Thoracic aorta (tissue), 2 donors: ENCODE measurements around the gene DPP7. TPM values are rescaled to one million over a fixed set of nuclear protein-coding genes. Genes with fewer than 3 reads are reported as not detected.

Experiments used
- ATAC-seq: fragments of 150-250 bp; one replicate; pipeline ENCODE4 v1.8.0; 2017; ENCODE audit warnings: low read depth; ENCODE audit not compliant: insufficient number of reproducible peaks, low FRiP score
- DNase-seq: peaks from one replicate; pipeline ENCODE4 v3.0.0-alpha.2; 2020; ENCODE audit warnings: low spot score
- H3K27ac ChIP-seq, 2 donors: fragments of 200-600 bp; sonication (generic); 1 replicate in 1 of 2; 2 replicates in 1 of 2; pipeline ENCODE4 v1.5.1; 2016; ENCODE audit warnings: mild to moderate bottlenecking in 2 of 2, moderate library complexity in 2 of 2
- H3K27me3 ChIP-seq: fragments of 200-600 bp; sonication (generic); replicated peaks from 2 replicates; pipeline ENCODE4 v1.6.0; 2016; ENCODE audit warnings: mild to moderate bottlenecking; ENCODE audit not compliant: insufficient read depth
- H3K36me3 ChIP-seq: fragments of 200-600 bp; sonication (generic); one replicate; pipeline ENCODE4 v1.5.1; 2016
- H3K4me1 ChIP-seq, 2 donors: fragments of 200-600 bp; sonication (generic); 1 replicate in 1 of 2; 2 replicates in 1 of 2; pipeline versions ENCODE4 v1.5.1 to v1.6.0; 2016; ENCODE audit warnings: low read depth in 2 of 2, mild to moderate bottlenecking in 1 of 2; ENCODE audit not compliant: control insufficient read depth in 1 of 2
- H3K4me3 ChIP-seq: fragments of 200-600 bp; sonication (generic); 2 replicates; pipeline ENCODE4 v1.5.1; 2016; ENCODE audit warnings: mild to moderate bottlenecking
- H3K9me3 ChIP-seq: fragments of 200-600 bp; sonication (generic); 2 replicates; pipeline ENCODE4 v1.5.1; 2016
- CTCF ChIP-seq: fragments of 200-600 bp; sonication (generic); IDR thresholded peaks from one replicate; pipeline ENCODE4 v1.5.1; 2019; ENCODE audit warnings: antibody characterized with exemption
- total RNA-seq, 2 donors: library from RNA; depleted of rRNA; stranded (reverse); fragments of >200 nt; gene quantifications; one replicate each; pipeline versions ENCODE4 v1.1.0 to v1.2.3, GENCODE V29; 2016

Gene DPP7
- total RNA-seq, 2 donors from 2014 or later, result 100 to 148 TPM

DNA sequence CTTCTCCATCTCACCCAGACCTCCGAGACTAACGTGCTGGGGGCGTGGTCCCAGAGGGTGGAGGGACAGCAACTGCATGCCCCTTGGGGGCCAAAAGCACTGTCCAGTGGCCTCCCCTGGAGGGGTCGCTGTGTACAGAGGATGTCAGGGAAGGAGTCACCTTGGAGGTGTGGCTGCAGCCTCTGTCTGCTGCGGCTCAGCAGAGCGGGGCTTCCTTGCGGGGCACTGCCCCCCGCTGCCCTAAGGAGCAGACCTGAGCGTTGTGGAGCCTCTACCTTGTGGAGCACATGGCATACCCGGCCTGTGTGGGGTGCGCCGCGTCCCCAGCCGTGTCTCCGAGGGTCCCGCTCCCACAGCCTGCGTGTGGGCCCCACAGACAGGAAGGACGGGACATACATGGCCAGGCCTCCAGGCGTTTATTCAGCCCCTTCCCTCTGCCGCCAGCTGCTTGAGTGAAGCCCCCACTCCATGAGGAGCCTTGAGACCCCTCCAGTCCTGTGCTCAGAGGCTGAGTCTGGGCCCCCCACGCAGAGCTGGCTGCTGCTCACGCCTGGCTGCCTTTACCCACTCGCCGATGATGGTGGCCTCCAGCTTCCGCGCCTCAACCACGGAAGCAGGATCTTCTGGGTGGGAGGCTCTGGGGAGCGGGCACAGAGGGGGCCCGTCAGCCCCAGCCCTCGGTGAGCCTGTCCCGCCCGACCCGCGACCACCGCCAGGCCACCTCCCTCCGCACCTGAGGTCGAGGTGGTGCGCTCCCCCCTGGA is 4.2 kb downstream of the DPP7 start:
- H3K27ac ChIP-seq, result no peak overlapping the region
- DNase-seq, result no peak
- no peak for TF ChIP-seq CTCF
- peaks cover 23% of the 10 kb centered on the region for H3K36me3 ChIP-seq
- H3K4me1 ChIP-seq, result peaks cover 5 to 11% of the 10 kb centered on the region in 2 donors
- H3K9me3 ChIP-seq, result no peaks in the 10 kb centered on the region
- no peak for ATAC-seq
- H3K27me3 ChIP-seq, result no peaks in the 10 kb centered on the region
- no peak overlapping the region for H3K4me3 ChIP-seq

DNA sequence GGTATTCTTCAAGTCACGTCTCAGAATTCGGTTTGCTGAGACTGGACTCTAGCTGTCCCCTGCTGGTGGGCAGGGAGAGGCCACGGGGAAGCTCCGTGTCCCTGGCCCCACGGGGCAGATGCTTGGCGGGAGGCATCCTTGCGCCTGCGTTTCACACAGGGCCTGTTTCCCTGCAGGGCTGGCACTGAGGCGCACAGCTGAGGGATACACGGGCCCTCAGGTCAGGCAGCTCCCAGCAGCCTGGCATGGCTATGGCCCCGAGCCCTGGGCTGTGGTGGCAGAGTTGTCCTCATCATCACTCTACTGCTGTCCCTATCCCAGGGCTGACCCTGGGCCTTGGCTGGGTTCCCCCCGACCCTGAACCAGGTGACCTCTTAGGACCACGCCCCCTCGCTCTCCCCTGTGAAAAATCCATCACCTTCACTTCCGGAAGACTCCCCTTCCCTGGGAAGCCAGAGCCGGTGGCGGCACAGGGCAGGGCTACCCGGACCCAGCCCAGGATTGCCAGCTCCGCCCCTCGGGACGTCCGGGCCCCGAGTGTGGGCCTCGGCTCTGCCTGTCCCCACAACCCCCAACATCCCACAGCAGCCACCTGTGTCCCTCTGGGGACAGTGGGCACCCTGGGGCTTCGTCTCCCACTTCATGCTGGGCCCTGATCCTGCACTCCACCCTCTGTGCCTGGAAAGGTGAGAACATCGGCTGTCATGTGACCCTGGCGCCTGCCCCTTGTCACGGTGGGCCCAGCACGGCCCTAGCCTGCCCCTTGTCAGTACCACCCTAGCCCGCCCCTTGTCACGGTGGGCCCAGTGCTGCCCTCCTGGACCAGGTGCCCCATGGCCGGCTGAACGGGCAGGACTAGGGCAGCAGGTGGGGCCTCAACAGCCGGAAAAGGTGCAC is 5.0 kb downstream of the DPP7 start:
- H3K9me3 ChIP-seq, result no peaks in the 10 kb centered on the region
- no peak overlapping the region for H3K4me3 ChIP-seq
- H3K27me3 ChIP-seq, result no peaks in the 10 kb centered on the region
- no peak for DNase-seq
- H3K27ac ChIP-seq, result no peak overlapping the region
- peaks cover 0 to 4% of the 10 kb centered on the region in 2 donors for H3K4me1 ChIP-seq
- TF ChIP-seq CTCF, result no peak
- ATAC-seq, result no peak
- peaks cover 26% of the 10 kb centered on the region for H3K36me3 ChIP-seq

GRCh38 chr9:137108608-137109249 is 5.8 kb downstream of the DPP7 start:
- no peak for DNase-seq
- no peak for TF ChIP-seq CTCF
- H3K27ac ChIP-seq, result no peak overlapping the region
- no peak for ATAC-seq
- H3K4me1 ChIP-seq, result peaks cover 0 to 4% of the 10 kb centered on the region in 2 donors
- H3K9me3 ChIP-seq, result no peaks in the 10 kb centered on the region
- no peak overlapping the region for H3K4me3 ChIP-seq
- H3K27me3 ChIP-seq, result no peaks in the 10 kb centered on the region
- peaks cover 28% of the 10 kb centered on the region for H3K36me3 ChIP-seq

DNA sequence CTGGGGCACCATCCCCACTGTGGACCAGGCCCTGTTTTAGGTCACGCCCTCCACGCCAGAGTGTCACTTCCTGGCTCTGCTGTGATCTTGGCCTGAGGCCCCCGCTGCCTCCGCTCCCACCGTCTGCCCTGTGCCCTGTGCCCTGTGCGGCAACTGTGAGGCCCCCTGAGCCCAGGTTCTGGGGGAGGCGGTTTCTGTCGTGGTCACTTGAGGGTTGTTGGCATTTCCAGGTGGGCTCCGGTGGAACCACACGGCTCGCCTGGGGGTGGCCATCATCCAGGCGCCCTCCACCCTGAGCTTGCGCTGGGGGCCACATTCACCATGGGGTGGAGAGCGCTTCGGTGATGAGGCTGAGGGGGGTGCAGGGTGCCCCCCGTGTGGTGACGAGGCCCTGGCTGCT is 6.6 kb downstream of the DPP7 start:
- H3K4me1 ChIP-seq, result no peaks in the 10 kb centered on the region
- H3K4me3 ChIP-seq, result no peak overlapping the region
- H3K27ac ChIP-seq, result no peak overlapping the region
- no peak for ATAC-seq
- H3K27me3 ChIP-seq, result no peaks in the 10 kb centered on the region
- no peak for DNase-seq
- no peaks in the 10 kb centered on the region for H3K9me3 ChIP-seq
- peaks cover 32% of the 10 kb centered on the region for H3K36me3 ChIP-seq
- no peak for TF ChIP-seq CTCF
